IMR-90 (cell line): ENCODE results near the gene NTRK2. TPM values are rescaled to one million over a fixed set of nuclear protein-coding genes. Genes with fewer than 3 reads are reported as not detected.

Experiments used
- ATAC-seq: fragments of 200-7000 bp; cut with Tn5 transposase; 2 replicates; pipeline ENCODE4 v1.9.1; 2020; ENCODE audit warnings: low read depth, mild to moderate bottlenecking, moderate library complexity
- BruUV-seq: library from RNA; stranded (reverse); fragments of 400-500 nt; replicated peaks from 2 replicates; lab custom pipeline; 2021; lab: Mats Ljungman, UMichigan
- CTCF ChIA-PET: fragments of 300-600 bp; formaldehyde crosslinking; extraction: SDS; loops from one replicate; lab custom pipeline; 2021; ENCODE audit warnings: antibody characterized with exemption; lab: Yijun Ruan, JAX
- POLR2A ChIA-PET: fragments of 300-600 bp; sonication (Branson Sonifier 250); formaldehyde crosslinking; loops from one replicate; lab custom pipeline; 2022; ENCODE audit warnings: antibody characterized with exemption; ENCODE audit not compliant: unreplicated experiment; lab: Charles Lee
- DNase-seq: peaks from one replicate; pipeline ENCODE4 v3.0.0; 2013
- H2AFZ ChIP-seq: replicated peaks from 2 replicates; pipeline ENCODE3; 2013; ENCODE audit warnings: low read length, mild to moderate bottlenecking; ENCODE audit not compliant: poor library complexity
- H2AK5ac ChIP-seq: 2 replicates; pipeline ENCODE4 v1.6.1; 2013; ENCODE audit warnings: low read depth, low read length, inconsistent platforms
- H2AK9ac ChIP-seq: replicated peaks from 2 replicates; pipeline ENCODE3; 2013; ENCODE audit warnings: mild to moderate bottlenecking, low read depth, low read length, moderate library complexity; ENCODE audit not compliant: poor library complexity
- H2BK120ac ChIP-seq: 2 replicates; pipeline ENCODE4 v1.6.1; 2013; ENCODE audit warnings: low read depth, low read length, inconsistent platforms
- H2BK15ac ChIP-seq: 3 replicates; pipeline ENCODE4 v1.6.1; 2013; ENCODE audit warnings: low read depth, low read length, inconsistent platforms
- H2BK20ac ChIP-seq: 2 replicates; pipeline ENCODE4 v1.6.1; 2013; ENCODE audit warnings: low read depth, mild to moderate bottlenecking, inconsistent platforms, low read length, moderate library complexity
- H2BK5ac ChIP-seq: 2 replicates; pipeline ENCODE4 v1.6.1; 2013; ENCODE audit warnings: mild to moderate bottlenecking, low read depth, low read length, inconsistent platforms; ENCODE audit not compliant: poor library complexity, severe bottlenecking
- H3K14ac ChIP-seq: replicated peaks from 2 replicates; pipeline ENCODE4 v1.6.1; 2013; ENCODE audit warnings: low read depth, low read length, inconsistent platforms
- H3K18ac ChIP-seq: 2 replicates; pipeline ENCODE4 v1.6.1; 2013; ENCODE audit warnings: low read depth, low read length, control low read depth
- H3K23ac ChIP-seq: 2 replicates; pipeline ENCODE4 v1.6.1; 2013; ENCODE audit warnings: low read depth, low read length, inconsistent platforms
- H3K27ac ChIP-seq: 2 replicates; pipeline ENCODE4 v1.5.1; 2013; ENCODE audit warnings: mild to moderate bottlenecking, control low read depth, low read length; ENCODE audit not compliant: insufficient read depth
- H3K27me3 ChIP-seq: 2 replicates; pipeline ENCODE4 v1.6.1; 2013; ENCODE audit warnings: low read length; ENCODE audit not compliant: control insufficient read depth, insufficient read depth
- H3K36me3 ChIP-seq: 2 replicates; pipeline ENCODE4 v1.6.1; 2013; ENCODE audit warnings: low read length, mixed read lengths; ENCODE audit not compliant: control insufficient read depth, insufficient read depth
- H3K4ac ChIP-seq: 2 replicates; pipeline ENCODE4 v1.6.1; 2013; ENCODE audit warnings: low read depth, low read length, inconsistent platforms
- H3K4me1 ChIP-seq: 2 replicates; pipeline ENCODE4 v1.6.1; 2013; ENCODE audit warnings: low read length, mixed read lengths; ENCODE audit not compliant: control insufficient read depth, insufficient read depth
- H3K4me2 ChIP-seq: 2 replicates; pipeline ENCODE4 v1.6.1; 2013; ENCODE audit warnings: low read depth, mild to moderate bottlenecking, control low read depth, low read length, moderate library complexity
- H3K4me3 ChIP-seq: 2 replicates; pipeline ENCODE4 v1.5.1; 2013; ENCODE audit warnings: low read depth, mild to moderate bottlenecking, control low read depth, low read length, moderate library complexity; ENCODE audit not compliant: insufficient read depth
- H3K56ac ChIP-seq: 2 replicates; pipeline ENCODE4 v1.6.1; 2013; ENCODE audit warnings: low read length, inconsistent platforms; ENCODE audit not compliant: insufficient read depth; ENCODE audit errors: extremely low read depth
- H3K79me1 ChIP-seq, 2 experiments: 2 replicates each; pipeline ENCODE4 v1.6.1; 2013; ENCODE audit warnings: low read length in 2 of 2, inconsistent platforms in 1 of 2, low read depth in 1 of 2
- H3K9ac ChIP-seq: 2 replicates; pipeline ENCODE4 v1.6.1; 2013; ENCODE audit warnings: low read depth, low read length, control low read depth
- H3K9me1 ChIP-seq: 2 replicates; pipeline ENCODE4 v1.6.1; 2013; ENCODE audit warnings: low read length, inconsistent platforms; ENCODE audit not compliant: insufficient read depth
- H3K9me3 ChIP-seq: 2 replicates; pipeline ENCODE4 v1.6.1; 2013; ENCODE audit warnings: low read length; ENCODE audit not compliant: control insufficient read depth, insufficient read depth
- H4K20me1 ChIP-seq: 2 replicates; pipeline ENCODE4 v1.6.1; 2013; ENCODE audit warnings: low read length, inconsistent platforms; ENCODE audit not compliant: insufficient read depth
- H4K5ac ChIP-seq: 2 replicates; pipeline ENCODE4 v1.6.1; 2013; ENCODE audit warnings: mild to moderate bottlenecking, low read depth, low read length, control low read depth
- H4K8ac ChIP-seq, 2 experiments: 2 replicates each; pipeline ENCODE4 v1.6.1; 2013; ENCODE audit warnings: low read depth in 2 of 2, low read length in 2 of 2, control low read depth in 1 of 2, inconsistent platforms in 1 of 2
- H4K91ac ChIP-seq: 2 replicates; pipeline ENCODE4 v1.6.1; 2013; ENCODE audit warnings: low read depth, low read length, inconsistent platforms; ENCODE audit not compliant: insufficient read depth
- BHLHE40 ChIP-seq: fragments of 150-350 bp; IDR thresholded peaks from 2 replicates; pipeline ENCODE4 v1.6.1; 2016; ENCODE audit warnings: mild to moderate bottlenecking, low read depth, low read length
- CEBPB ChIP-seq: IDR thresholded peaks from 2 replicates; pipeline ENCODE4 v1.6.1; 2012; ENCODE audit warnings: low read depth, low read length, improper control_type of control experiment
- CHD1 ChIP-seq: IDR thresholded peaks from 2 replicates; pipeline ENCODE4 v1.6.1; 2012; ENCODE audit warnings: low read depth, low read length, improper control_type of control experiment
- FOS ChIP-seq: fragments of 150-350 bp; IDR thresholded peaks from 2 replicates; pipeline ENCODE4 v1.6.1; 2016; ENCODE audit warnings: low read depth, low read length
- MAFK ChIP-seq: IDR thresholded peaks from 2 replicates; pipeline ENCODE4 v1.6.1; 2012; ENCODE audit warnings: low read depth, low read length, improper control_type of control experiment
- MAZ ChIP-seq: IDR thresholded peaks from 2 replicates; pipeline ENCODE4 v1.6.1; 2012; ENCODE audit warnings: low read depth, mild to moderate bottlenecking, low read length, improper control_type of control experiment, moderate library complexity, borderline replicate concordance
- MXI1 ChIP-seq: IDR thresholded peaks from 2 replicates; pipeline ENCODE4 v1.6.1; 2012; ENCODE audit warnings: low read depth, mild to moderate bottlenecking, low read length, moderate library complexity, borderline replicate concordance
- NFE2L2 ChIP-seq: fragments of 150-350 bp; IDR thresholded peaks from 2 replicates; pipeline ENCODE4 v1.6.1; 2016; ENCODE audit warnings: low read depth, mild to moderate bottlenecking, low read length
- POLR2A ChIP-seq: IDR thresholded peaks from 2 replicates; pipeline ENCODE4 v1.6.1; 2012; ENCODE audit warnings: mild to moderate bottlenecking, low read depth, low read length
- RAD21 ChIP-seq: IDR thresholded peaks from 2 replicates; pipeline ENCODE4 v1.6.1; 2012; ENCODE audit warnings: low read length, improper control_type of control experiment
- RCOR1 ChIP-seq: IDR thresholded peaks from 2 replicates; pipeline ENCODE4 v1.6.1; 2012; ENCODE audit warnings: mild to moderate bottlenecking, low read length, improper control_type of control experiment; ENCODE audit not compliant: insufficient replicate concordance
- RFX5 ChIP-seq: IDR thresholded peaks from 2 replicates; pipeline ENCODE4 v1.8.0; 2012; ENCODE audit warnings: low read depth, mild to moderate bottlenecking, low read length, moderate library complexity
- SMC3 ChIP-seq: fragments of 150-350 bp; IDR thresholded peaks from 2 replicates; pipeline ENCODE4 v1.6.1; 2016; ENCODE audit warnings: low read depth, mild to moderate bottlenecking, antibody characterized with exemption, low read length, moderate library complexity
- WGBS, 2 experiments: methylation state at CpG; one replicate each; pipeline versions ENCODE4 v1.1.5 to v1.1.7; 2013; ENCODE audit warnings: missing lambda C conversion rate in 2 of 2; ENCODE audit not compliant: insufficient read length in 1 of 2; ENCODE audit errors: extremely low coverage in 2 of 2; 5-methylcytosine and 5-hydroxymethylcytosine counted together
- dilution Hi-C: fragments of 300-500 bp; cut with HindIII; formaldehyde crosslinking; loops from one replicate; pipeline ENCODE4 v1.14.3; 2018; ENCODE audit warnings: low sequenced_read_pairs; ENCODE audit not compliant: unreplicated experiment
- in situ Hi-C: fragments of 300-500 bp; cut with MboI; formaldehyde crosslinking; loops from 3 replicates; pipeline ENCODE4 v1.14.3; 2019; ENCODE audit warnings: low sequenced_read_pairs, inconsistent platforms, mixed read lengths
- intact Hi-C: fragments of 100-400 bp; cut with micrococcal nuclease; formaldehyde crosslinking; loops from 2 replicates; pipeline ENCODE4 v1.10.0; 2022
- polyA plus RNA-seq, 3 experiments: library from polyadenylated mRNA; depleted of rRNA; stranded (reverse); fragments of >200 nt; gene quantifications; 2 replicates each; pipeline ENCODE4 v1.2.3, GENCODE V29; 2012; ENCODE audit warnings: low replicate concordance in 1 of 3
- total RNA-seq: library from RNA; depleted of rRNA; stranded (reverse); fragments of >200 nt; gene quantifications from 2 replicates; pipeline ENCODE4 v1.2.3, GENCODE V29; 2012
- TF ChIP-seq, protein P1 (sequence below): fragments of 150-350 bp; IDR thresholded peaks from 2 replicates; pipeline ENCODE4 v1.6.1; 2017; ENCODE audit warnings: mild to moderate bottlenecking, antibody characterized with exemption, low read length, low read depth
- TF ChIP-seq, protein P2 (sequence below): conservative IDR thresholded peaks from 2 replicates; pipeline ENCODE4 v1.5.1; 2012; ENCODE audit warnings: mild to moderate bottlenecking, low read depth, low read length, improper control_type of control experiment
- TF ChIP-seq, protein P3 (sequence below): fragments of 150-350 bp; IDR thresholded peaks from 2 replicates; pipeline ENCODE4 v1.6.1; 2016; ENCODE audit warnings: low read depth, mild to moderate bottlenecking, low read length, moderate library complexity, borderline replicate concordance

NTRK2 gene
- total and polyA plus RNA-seq, 2 of the 4 experiments (the other 2 are of a cell fraction), result under 0.01 to 0.02 TPM

DNA sequence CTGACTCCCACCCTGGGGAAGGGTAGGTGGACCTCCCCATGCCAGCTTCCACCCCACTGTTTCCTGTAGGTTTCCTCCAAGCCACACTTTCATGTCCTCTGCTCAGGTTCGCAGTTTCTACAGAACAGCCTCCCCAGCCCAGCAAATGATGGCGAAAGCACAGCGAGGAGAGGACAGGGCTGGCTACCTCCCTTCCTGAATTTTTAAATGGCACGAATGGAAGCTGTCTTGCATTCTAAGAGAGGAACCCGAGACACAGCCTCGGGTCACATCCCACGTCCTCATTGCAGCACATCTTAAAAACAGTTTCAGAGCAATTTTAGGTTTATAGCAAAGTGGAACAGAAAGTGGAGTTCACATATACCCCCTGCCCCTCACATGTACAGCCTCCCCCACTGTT, 330.3 kb downstream of the NTRK2 start:
- H3K79me1 ChIP-seq, result no peaks in the 10 kb centered on the region
- no peak overlapping the region for H3K4ac ChIP-seq
- H3K23ac ChIP-seq, result no peak overlapping the region
- DNase-seq (no peak), ATAC-seq (no peak)
- no peak overlapping the region for H3K56ac ChIP-seq
- in situ Hi-C loops (no loop called here), intact Hi-C loops (no loop called here), dilution Hi-C loops (no loop called here)
- no peaks in the 10 kb centered on the region for H3K36me3 ChIP-seq
- no peak overlapping the region for H3K18ac ChIP-seq
- no peak overlapping the region for H2BK20ac ChIP-seq
- H3K9ac ChIP-seq, result no peak overlapping the region
- peaks cover 24% of the 10 kb centered on the region for H3K9me3 ChIP-seq
- H2AK5ac ChIP-seq, result no peak overlapping the region
- no peak overlapping the region for H2AFZ ChIP-seq
- CTCF ChIA-PET, result no interaction called here
- no peak overlapping the region for H3K27ac ChIP-seq
- no peak overlapping the region for H2AK9ac ChIP-seq
- H2BK5ac ChIP-seq, result no peak overlapping the region
- no peak overlapping the region for H4K5ac ChIP-seq
- H3K4me3 ChIP-seq, result no peak overlapping the region
- H4K8ac ChIP-seq, result no peak overlapping the region
- POLR2A ChIA-PET, result no interaction called here
- no peak overlapping the region for H2BK120ac ChIP-seq
- no peak overlapping the region for H3K14ac ChIP-seq
- H4K91ac ChIP-seq, result no peak overlapping the region
- no peaks in the 10 kb centered on the region for H3K9me1 ChIP-seq
- H3K4me2 ChIP-seq, result no peak overlapping the region
- no peak for TF ChIP-seq RFX5
- TF ChIP-seq NFE2L2, result no peak
- no peak for TF ChIP-seq MAFK
- no peak for TF ChIP-seq CEBPB
- TF ChIP-seq SMC3, result no peak
- no peak for TF ChIP-seq POLR2A
- no peak for TF ChIP-seq BHLHE40
- TF ChIP-seq FOS, result no peak
- TF ChIP-seq, protein P1, sequence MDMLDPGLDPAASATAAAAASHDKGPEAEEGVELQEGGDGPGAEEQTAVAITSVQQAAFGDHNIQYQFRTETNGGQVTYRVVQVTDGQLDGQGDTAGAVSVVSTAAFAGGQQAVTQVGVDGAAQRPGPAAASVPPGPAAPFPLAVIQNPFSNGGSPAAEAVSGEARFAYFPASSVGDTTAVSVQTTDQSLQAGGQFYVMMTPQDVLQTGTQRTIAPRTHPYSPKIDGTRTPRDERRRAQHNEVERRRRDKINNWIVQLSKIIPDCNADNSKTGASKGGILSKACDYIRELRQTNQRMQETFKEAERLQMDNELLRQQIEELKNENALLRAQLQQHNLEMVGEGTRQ, result no peak
- TF ChIP-seq MAZ, result no peak
- TF ChIP-seq, protein P2, sequence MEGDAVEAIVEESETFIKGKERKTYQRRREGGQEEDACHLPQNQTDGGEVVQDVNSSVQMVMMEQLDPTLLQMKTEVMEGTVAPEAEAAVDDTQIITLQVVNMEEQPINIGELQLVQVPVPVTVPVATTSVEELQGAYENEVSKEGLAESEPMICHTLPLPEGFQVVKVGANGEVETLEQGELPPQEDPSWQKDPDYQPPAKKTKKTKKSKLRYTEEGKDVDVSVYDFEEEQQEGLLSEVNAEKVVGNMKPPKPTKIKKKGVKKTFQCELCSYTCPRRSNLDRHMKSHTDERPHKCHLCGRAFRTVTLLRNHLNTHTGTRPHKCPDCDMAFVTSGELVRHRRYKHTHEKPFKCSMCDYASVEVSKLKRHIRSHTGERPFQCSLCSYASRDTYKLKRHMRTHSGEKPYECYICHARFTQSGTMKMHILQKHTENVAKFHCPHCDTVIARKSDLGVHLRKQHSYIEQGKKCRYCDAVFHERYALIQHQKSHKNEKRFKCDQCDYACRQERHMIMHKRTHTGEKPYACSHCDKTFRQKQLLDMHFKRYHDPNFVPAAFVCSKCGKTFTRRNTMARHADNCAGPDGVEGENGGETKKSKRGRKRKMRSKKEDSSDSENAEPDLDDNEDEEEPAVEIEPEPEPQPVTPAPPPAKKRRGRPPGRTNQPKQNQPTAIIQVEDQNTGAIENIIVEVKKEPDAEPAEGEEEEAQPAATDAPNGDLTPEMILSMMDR, result no peak
- no peak for TF ChIP-seq RAD21
- TF ChIP-seq, protein P3, sequence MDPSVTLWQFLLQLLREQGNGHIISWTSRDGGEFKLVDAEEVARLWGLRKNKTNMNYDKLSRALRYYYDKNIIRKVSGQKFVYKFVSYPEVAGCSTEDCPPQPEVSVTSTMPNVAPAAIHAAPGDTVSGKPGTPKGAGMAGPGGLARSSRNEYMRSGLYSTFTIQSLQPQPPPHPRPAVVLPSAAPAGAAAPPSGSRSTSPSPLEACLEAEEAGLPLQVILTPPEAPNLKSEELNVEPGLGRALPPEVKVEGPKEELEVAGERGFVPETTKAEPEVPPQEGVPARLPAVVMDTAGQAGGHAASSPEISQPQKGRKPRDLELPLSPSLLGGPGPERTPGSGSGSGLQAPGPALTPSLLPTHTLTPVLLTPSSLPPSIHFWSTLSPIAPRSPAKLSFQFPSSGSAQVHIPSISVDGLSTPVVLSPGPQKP, result no peak
- TF ChIP-seq CHD1, result no peak
- no peak for TF ChIP-seq MXI1
- TF ChIP-seq RCOR1, result no peak
- H2BK15ac ChIP-seq, result no peak overlapping the region
- no peaks in the 10 kb centered on the region for H3K27me3 ChIP-seq
- no peaks in the 10 kb centered on the region for H4K20me1 ChIP-seq
- no CpG with 5 or more reads among the region's 7 CpGs for WGBS, 2 experiments
- no TSS peak for BruUV-seq
- H3K4me1 ChIP-seq, result no peaks in the 10 kb centered on the region
